ENCODE measurements around the gene KRTAP10-12. TPM values are rescaled to one million over a fixed set of nuclear protein-coding genes. Genes with fewer than 3 reads are reported as not detected.

KRTAP10-12 gene
- polyA plus RNA-seq, 3 donors: not detected

GRCh38 chr21:44653123-44653522, 43.8 kb upstream of the KRTAP10-12 start:
- H3K79me2 ChIP-seq (ENCODE audit: insufficient read depth, low read length): no peaks in the 10 kb centered on the region
- Mint-ChIP-seq H3K36me3 (no peaks in the 10 kb centered on the region), H3K4me1 (no peaks in the 10 kb centered on the region), H3K9me3 (peaks cover 23 to 46% (median 39%) of the 10 kb centered on the region in 7 donors), H3K4me3 (no peak overlapping the region), H3K27ac (peak overlapping the region in 1 of 7 donors; percentile 69), H3K27me3 (ENCODE audit: low read depth in 3 of 3) (peaks cover 2 to 10% (median 8%) of the 10 kb centered on the region in 3 donors)
- H3K9ac ChIP-seq (ENCODE audit: insufficient read depth, low read length, poor library complexity, severe bottlenecking): no peak overlapping the region
- no peak overlapping the region for H3K4me3 ChIP-seq (replicated peaks in 1 of 3; ENCODE audit: low read depth in 2 of 3, low read length in 3 of 3)
- peaks cover 14 to 38% of the 10 kb centered on the region in 2 donors for H3K9me3 ChIP-seq (replicated peaks in 1 of 2; ENCODE audit: control insufficient read depth in 1 of 2, insufficient read depth in 1 of 2, low read length in 2 of 2)
- H3K4me1 ChIP-seq (ENCODE audit: control insufficient read depth in 1 of 2, insufficient read depth in 2 of 2, low read length in 2 of 2): no peaks in the 10 kb centered on the region
- no peak overlapping the region for H3K27ac ChIP-seq (ENCODE audit: low read depth in 1 of 2, low read length in 2 of 2)
- TF ChIP-seq CTCF (IDR thresholded peaks at IDR 0.05): no peak
- 81% methylated on average over 12 of the region's 14 CpGs for WGBS (ENCODE audit: insufficient coverage)
- DNase-seq: no peak
- H4K20me1 ChIP-seq (ENCODE audit: insufficient read depth, low read length): no peaks in the 10 kb centered on the region
- H3K4me2 ChIP-seq (replicated peaks; ENCODE audit: extremely low read depth, low read length, poor library complexity, severe bottlenecking): no peak overlapping the region
- H3K36me3 ChIP-seq (replicated peaks in 1 of 2; ENCODE audit: control insufficient read depth in 1 of 2, insufficient read depth in 2 of 2, low read length in 2 of 2): no peaks in the 10 kb centered on the region
- H2AFZ ChIP-seq (ENCODE audit: insufficient read depth, low read depth, low read length, poor library complexity, severe bottlenecking): no peak overlapping the region
- no peaks in the 10 kb centered on the region for H3K27me3 ChIP-seq (ENCODE audit: control insufficient read depth in 2 of 2, insufficient read depth in 2 of 2, low read length in 2 of 2)
- intact Hi-C loops (cut with micrococcal nuclease): no loop called here

DNA sequence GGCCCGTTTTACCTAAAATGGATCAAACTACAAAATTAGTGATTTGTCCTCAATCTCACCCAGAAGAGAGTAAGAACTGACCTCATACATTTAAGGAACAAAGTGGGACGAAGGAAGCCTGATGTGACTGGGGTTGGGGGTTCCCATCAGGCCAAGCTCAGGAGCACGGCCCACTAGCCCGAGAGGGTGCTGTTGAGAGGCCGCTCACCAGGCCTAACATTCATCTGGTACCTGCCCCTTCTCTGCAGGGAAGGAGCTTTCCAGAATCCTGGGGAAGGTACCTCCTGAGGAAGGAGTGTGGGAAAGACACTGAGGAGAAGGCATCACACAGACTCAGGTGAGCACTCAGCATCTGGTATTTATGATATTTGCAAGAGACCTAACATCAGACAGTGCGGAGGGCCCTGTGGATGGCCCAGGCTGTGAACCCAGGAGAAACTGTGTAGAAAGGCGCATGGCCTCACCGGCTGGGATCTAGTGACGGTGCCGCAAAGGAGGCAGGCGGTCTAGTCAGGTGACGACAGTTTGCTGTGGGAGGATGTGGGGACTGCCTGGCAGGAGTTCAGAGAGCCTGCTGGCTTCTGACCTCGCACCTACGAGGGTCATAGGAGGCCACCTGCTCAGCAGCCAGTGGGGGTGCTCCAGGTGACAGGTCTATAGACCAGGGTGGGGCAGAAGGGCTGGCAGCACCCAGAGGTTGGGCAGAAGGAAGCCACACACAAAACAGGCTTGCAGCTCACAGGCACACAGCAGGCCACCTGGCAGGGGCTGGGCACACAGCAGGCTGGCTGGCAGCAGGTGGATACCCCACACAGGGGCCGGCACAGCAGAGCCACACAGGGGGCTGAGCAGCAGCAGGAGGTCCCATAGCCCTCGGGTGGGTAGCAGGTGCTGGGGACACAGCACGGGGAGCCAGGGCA, 43.1 kb upstream of the KRTAP10-12 start:
- no peak overlapping the region for H3K4me2 ChIP-seq (replicated peaks; ENCODE audit: extremely low read depth, low read length, poor library complexity, severe bottlenecking)
- H3K4me3 Mint-ChIP-seq: no peak overlapping the region
- no peaks in the 10 kb centered on the region for H3K79me2 ChIP-seq (ENCODE audit: insufficient read depth, low read length)
- no peak overlapping the region for H3K9ac ChIP-seq (ENCODE audit: insufficient read depth, low read length, poor library complexity, severe bottlenecking)
- peaks cover 29 to 53% (median 43%) of the 10 kb centered on the region in 7 donors for H3K9me3 Mint-ChIP-seq
- intact Hi-C loops (cut with micrococcal nuclease): no loop called here
- H3K4me1 Mint-ChIP-seq: no peaks in the 10 kb centered on the region
- H4K20me1 ChIP-seq (ENCODE audit: insufficient read depth, low read length): no peaks in the 10 kb centered on the region
- no peaks in the 10 kb centered on the region for H3K27me3 ChIP-seq (ENCODE audit: control insufficient read depth in 2 of 2, insufficient read depth in 2 of 2, low read length in 2 of 2)
- peaks cover 16 to 44% of the 10 kb centered on the region in 2 donors for H3K9me3 ChIP-seq (replicated peaks in 1 of 2; ENCODE audit: control insufficient read depth in 1 of 2, insufficient read depth in 1 of 2, low read length in 2 of 2)
- H3K4me3 ChIP-seq (replicated peaks in 1 of 3; ENCODE audit: low read depth in 2 of 3, low read length in 3 of 3): no peak overlapping the region
- no peak overlapping the region for H3K27ac Mint-ChIP-seq
- peaks cover 3 to 10% (median 9%) of the 10 kb centered on the region in 3 donors for H3K27me3 Mint-ChIP-seq (ENCODE audit: low read depth in 3 of 3)
- H3K27ac ChIP-seq (ENCODE audit: low read depth in 1 of 2, low read length in 2 of 2): no peak overlapping the region
- H3K36me3 Mint-ChIP-seq: no peaks in the 10 kb centered on the region
- no peaks in the 10 kb centered on the region for H3K36me3 ChIP-seq (replicated peaks in 1 of 2; ENCODE audit: control insufficient read depth in 1 of 2, insufficient read depth in 2 of 2, low read length in 2 of 2)
- WGBS (ENCODE audit: insufficient coverage): 97% methylated on average over 14 of the region's 17 CpGs
- no peaks in the 10 kb centered on the region for H3K4me1 ChIP-seq (ENCODE audit: control insufficient read depth in 1 of 2, insufficient read depth in 2 of 2, low read length in 2 of 2)
- TF ChIP-seq CTCF (IDR thresholded peaks at IDR 0.05): no peak
- no peak overlapping the region for H2AFZ ChIP-seq (ENCODE audit: insufficient read depth, low read depth, low read length, poor library complexity, severe bottlenecking)
- no peak for DNase-seq

Measured in CD14-positive monocyte (primary cell).